ENCODE measurements around the gene ST6GAL2.

- TF ChIP-seq EP300 (IDR thresholded peaks at IDR 0.05) (no peak), CTCF (IDR thresholded peaks at IDR 0.05) (no peak), POLR2A (IDR thresholded peaks at IDR 0.05) (no peak)
These were observed 33.0 kb upstream of the ST6GAL2 start for GRCh38 chr2:106919012-106919411.

Measured in tibial nerve (tissue), 4 donors.